SK-N-SH (cell line): ENCODE measurements around the gene HAUS1.

Experiments
- EZH2phosphoT487 ChIP-seq: fragments of 200-600 bp; sonication (generic); IDR thresholded peaks from 2 replicates; pipeline ENCODE4 v1.6.1; 2017; ENCODE audit warnings: low read depth, mixed run types, mild to moderate bottlenecking, antibody characterized with exemption, moderate library complexity, borderline replicate concordance
- FOXJ3 ChIP-seq: sonication (generic); formaldehyde crosslinking; IDR thresholded peaks from 2 replicates; pipeline ENCODE4 v1.5.1; 2020; ENCODE audit warnings: mild to moderate bottlenecking, missing genetic modification reagents
- JUND ChIP-seq: IDR thresholded peaks from 2 replicates; pipeline ENCODE4 v1.4.0; 2012
- NFIC ChIP-seq: IDR thresholded peaks from 2 replicates; pipeline ENCODE4 v1.4.0; 2012; ENCODE audit warnings: borderline replicate concordance
- RXRA ChIP-seq: IDR thresholded peaks from 2 replicates; pipeline ENCODE4 v1.4.0; 2012; ENCODE audit warnings: low read depth, mild to moderate bottlenecking, borderline replicate concordance
- SIN3A ChIP-seq: IDR thresholded peaks from 2 replicates; pipeline ENCODE4 v1.6.1; 2012; ENCODE audit warnings: low read depth, mild to moderate bottlenecking, low read length, moderate library complexity, borderline replicate concordance
- SMC3 ChIP-seq: IDR thresholded peaks from 2 replicates; pipeline ENCODE4 v1.6.1; 2012; ENCODE audit warnings: low read depth, low read length, improper control_type of control experiment
- TF ChIP-seq, protein P1 (sequence below): fragments of 200-600 bp; sonication (generic); IDR thresholded peaks from 2 replicates; pipeline ENCODE4 v1.6.1; 2017; ENCODE audit warnings: antibody characterized with exemption, mild to moderate bottlenecking, moderate library complexity
- TF ChIP-seq, protein P2 (sequence below): IDR thresholded peaks from 2 replicates; pipeline ENCODE4 v1.4.0; 2012; ENCODE audit warnings: low read depth, borderline replicate concordance

DNA sequence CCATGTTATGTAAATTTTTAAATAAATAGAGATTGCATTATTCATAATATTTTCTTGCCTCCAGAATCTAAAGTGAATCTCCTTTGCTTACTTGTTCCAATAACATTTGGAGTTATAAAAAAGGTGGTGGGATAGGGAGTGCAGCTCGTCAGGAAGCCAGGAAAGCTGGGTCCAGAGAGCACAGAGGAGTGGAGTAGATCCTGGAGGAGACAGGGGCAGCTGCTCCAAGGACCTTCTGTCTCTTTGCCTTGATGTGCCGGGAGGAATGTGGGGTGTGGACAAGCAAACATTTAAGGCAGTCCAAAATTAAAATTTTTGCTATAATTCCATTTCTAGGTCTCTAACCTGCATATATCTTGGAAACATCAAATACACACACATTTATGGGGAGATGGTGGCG is 29.3 kb downstream of the HAUS1 start:
- TF ChIP-seq SIN3A (no peak), EZH2phosphoT487 (no peak), NFIC (no peak), JUND (no peak), RXRA (no peak), SMC3 (no peak), FOXJ3 (CRISPR knock-in tag) (no peak)
- TF ChIP-seq, protein P1, sequence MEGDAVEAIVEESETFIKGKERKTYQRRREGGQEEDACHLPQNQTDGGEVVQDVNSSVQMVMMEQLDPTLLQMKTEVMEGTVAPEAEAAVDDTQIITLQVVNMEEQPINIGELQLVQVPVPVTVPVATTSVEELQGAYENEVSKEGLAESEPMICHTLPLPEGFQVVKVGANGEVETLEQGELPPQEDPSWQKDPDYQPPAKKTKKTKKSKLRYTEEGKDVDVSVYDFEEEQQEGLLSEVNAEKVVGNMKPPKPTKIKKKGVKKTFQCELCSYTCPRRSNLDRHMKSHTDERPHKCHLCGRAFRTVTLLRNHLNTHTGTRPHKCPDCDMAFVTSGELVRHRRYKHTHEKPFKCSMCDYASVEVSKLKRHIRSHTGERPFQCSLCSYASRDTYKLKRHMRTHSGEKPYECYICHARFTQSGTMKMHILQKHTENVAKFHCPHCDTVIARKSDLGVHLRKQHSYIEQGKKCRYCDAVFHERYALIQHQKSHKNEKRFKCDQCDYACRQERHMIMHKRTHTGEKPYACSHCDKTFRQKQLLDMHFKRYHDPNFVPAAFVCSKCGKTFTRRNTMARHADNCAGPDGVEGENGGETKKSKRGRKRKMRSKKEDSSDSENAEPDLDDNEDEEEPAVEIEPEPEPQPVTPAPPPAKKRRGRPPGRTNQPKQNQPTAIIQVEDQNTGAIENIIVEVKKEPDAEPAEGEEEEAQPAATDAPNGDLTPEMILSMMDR, result no peak
- TF ChIP-seq, protein P2, sequence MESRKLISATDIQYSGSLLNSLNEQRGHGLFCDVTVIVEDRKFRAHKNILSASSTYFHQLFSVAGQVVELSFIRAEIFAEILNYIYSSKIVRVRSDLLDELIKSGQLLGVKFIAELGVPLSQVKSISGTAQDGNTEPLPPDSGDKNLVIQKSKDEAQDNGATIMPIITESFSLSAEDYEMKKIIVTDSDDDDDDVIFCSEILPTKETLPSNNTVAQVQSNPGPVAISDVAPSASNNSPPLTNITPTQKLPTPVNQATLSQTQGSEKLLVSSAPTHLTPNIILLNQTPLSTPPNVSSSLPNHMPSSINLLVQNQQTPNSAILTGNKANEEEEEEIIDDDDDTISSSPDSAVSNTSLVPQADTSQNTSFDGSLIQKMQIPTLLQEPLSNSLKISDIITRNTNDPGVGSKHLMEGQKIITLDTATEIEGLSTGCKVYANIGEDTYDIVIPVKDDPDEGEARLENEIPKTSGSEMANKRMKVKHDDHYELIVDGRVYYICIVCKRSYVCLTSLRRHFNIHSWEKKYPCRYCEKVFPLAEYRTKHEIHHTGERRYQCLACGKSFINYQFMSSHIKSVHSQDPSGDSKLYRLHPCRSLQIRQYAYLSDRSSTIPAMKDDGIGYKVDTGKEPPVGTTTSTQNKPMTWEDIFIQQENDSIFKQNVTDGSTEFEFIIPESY, result no peak
